Stomach (tissue), 9 donors: Measurements from ENCODE around the gene ARHGEF39. TPM values are rescaled to one million over a fixed set of nuclear protein-coding genes. Genes with fewer than 3 reads are reported as not detected.

Source experiments
- DNase-seq, 2 donors: peaks; one replicate each; pipeline versions ENCODE4 v3.0.0 to v3.0.0-alpha.2; 2013 to 2019
- H3K27ac ChIP-seq, 5 donors: fragments of 200-600 bp in 4 of 5; sonication (generic) in 4 of 5; one replicate each; pipeline ENCODE4 v1.5.1; 2013 to 2019; ENCODE audit warnings: mild to moderate bottlenecking in 1 of 5, moderate library complexity in 1 of 5
- H3K27me3 ChIP-seq, 3 donors: fragments of 200-600 bp; sonication (generic); one replicate each; pipeline ENCODE4 v1.5.1; 2017 to 2019; ENCODE audit warnings: mixed run types in 1 of 3
- H3K36me3 ChIP-seq, 4 donors: fragments of 200-600 bp; sonication (generic); 1 replicate in 3 of 4; 2 replicates in 1 of 4; pipeline ENCODE4 v1.5.1; 2016 to 2019
- H3K4me1 ChIP-seq, 4 donors: fragments of 200-600 bp; sonication (generic); one replicate each; pipeline ENCODE4 v1.5.1; 2016 to 2019
- H3K4me3 ChIP-seq, 4 donors: fragments of 200-600 bp; sonication (generic) in 3 of 4; one replicate each; pipeline ENCODE4 v1.5.1; 2016 to 2019; ENCODE audit warnings: mild to moderate bottlenecking in 1 of 4
- H3K9me3 ChIP-seq, 4 donors: fragments of 200-600 bp; sonication (generic); one replicate each; pipeline ENCODE4 v1.5.1; 2016 to 2019
- CTCF ChIP-seq, 7 experiments: fragments of 450-650 bp in 4 of 7; fragments of 200-600 bp in 3 of 7; sonication (generic) in 3 of 7; IDR thresholded peaks; one replicate each; pipeline ENCODE4 v1.5.1; 2016 to 2019; ENCODE audit warnings: antibody characterized with exemption in 7 of 7, control low read depth in 2 of 7, mild to moderate bottlenecking in 1 of 7
- EP300 ChIP-seq: sonication (generic); formaldehyde crosslinking; IDR thresholded peaks from one replicate; pipeline ENCODE4 v1.6.1; 2017; ENCODE audit warnings: antibody characterized with exemption
- POLR2A ChIP-seq, 4 donors: fragments of 450-650 bp; IDR thresholded peaks; one replicate each; pipeline ENCODE4 v1.6.1; 2016; ENCODE audit warnings: antibody characterized with exemption in 4 of 4, control low read depth in 2 of 4, mild to moderate bottlenecking in 1 of 4, moderate library complexity in 1 of 4
- POLR2AphosphoS5 ChIP-seq, 3 donors: sonication (generic); formaldehyde crosslinking; IDR thresholded peaks; one replicate each; pipeline ENCODE4 v1.6.1; 2016; ENCODE audit warnings: antibody characterized with exemption in 3 of 3
- WGBS, 5 donors: extraction: QIAGEN DNeasy Blood & Tissue Kit in 3 of 5; methylation state at CpG; one replicate each; pipeline versions ENCODE4 v1.1.5 to v1.1.7; 2013 to 2018; 5-methylcytosine and 5-hydroxymethylcytosine counted together
- intact Hi-C: fragments of 100-400 bp; cut with DNase I; formaldehyde crosslinking; loops from one replicate; pipeline ENCODE4 v1.15.1; 2023; ENCODE audit warnings: low total_unique reads
- polyA plus RNA-seq, 3 donors: library from polyadenylated mRNA; stranded (reverse); fragments of 200-250 nt; gene quantifications; one replicate each; pipeline ENCODE4 v1.2.3, GENCODE V29; 2013
- total RNA-seq, 5 donors: library from RNA; depleted of rRNA; stranded (reverse); fragments of >200 nt; gene quantifications; one replicate each; pipeline versions ENCODE4 v1.1.0 to v1.2.3, GENCODE V29; 2014 to 2016
- donor health status: healthy with polysubstance abuse.
- donor health status: Bipolar disorder and iron deficiency.
- donor health status: healthy.

The ARHGEF39 gene
- total and polyA plus RNA-seq, 8 donors = 1.8 to 58.3 (median 3.8) TPM

DNA sequence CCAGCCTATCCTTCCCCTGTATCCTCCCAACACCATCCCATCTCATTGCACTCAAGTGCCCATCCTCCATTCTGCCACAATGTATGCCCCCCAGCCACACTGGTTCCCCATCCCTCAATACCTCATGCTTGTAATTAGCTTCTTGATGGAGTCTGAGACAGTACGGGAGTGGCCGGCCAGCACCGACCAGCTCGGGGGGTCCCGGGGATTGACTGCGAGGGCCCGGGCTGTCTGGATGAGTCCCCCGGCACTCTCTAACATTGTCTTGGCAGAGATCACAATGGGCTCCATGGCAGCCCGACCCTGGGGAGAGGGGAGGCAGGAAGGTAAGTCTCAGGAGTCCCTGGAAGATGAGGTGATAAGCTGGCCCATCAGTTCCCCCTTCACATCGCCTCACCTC, 42.0 kb upstream of the ARHGEF39 start:
- 85 to 93% (median 92%) methylated on average over 5 to 10 of the region's 10 CpGs for WGBS, 5 donors
- Histone ChIP-seq H3K4me1 (no peaks in the 10 kb centered on the region), H3K27me3 (no peaks in the 10 kb centered on the region), H3K9me3 (no peaks in the 10 kb centered on the region), H3K36me3 (peaks cover 97 to 100% (median 100%) of the 10 kb centered on the region in 4 donors), H3K4me3 (no peak overlapping the region), H3K27ac (peak overlapping the region in 1 of 5 donors; percentile 97)
- no peak for DNase-seq
- intact Hi-C loops = no loop called here
- TF ChIP-seq EP300 (no peak), CTCF (IDR thresholded peaks at IDR 0.05) (no peak), POLR2A (IDR thresholded peaks at IDR 0.05) (no peak), POLR2AphosphoS5 (IDR thresholded peaks at IDR 0.05) (no peak)

GRCh38 chr9:35705836-35706430, 40.9 kb upstream of the ARHGEF39 start:
- H3K36me3 ChIP-seq = peaks cover 97 to 100% (median 100%) of the 10 kb centered on the region in 4 donors
- DNase-seq = no peak
- no peak for TF ChIP-seq CTCF (IDR thresholded peaks at IDR 0.05)
- TF ChIP-seq POLR2A (IDR thresholded peaks at IDR 0.05) = no peak
- TF ChIP-seq POLR2AphosphoS5 (IDR thresholded peaks at IDR 0.05) = no peak
- TF ChIP-seq EP300 = no peak
- no peaks in the 10 kb centered on the region for H3K4me1 ChIP-seq
- H3K4me3 ChIP-seq = no peak overlapping the region
- intact Hi-C loops = no loop called here
- H3K27ac ChIP-seq = peak overlapping the region in 1 of 5 donors; percentile 97
- no peaks in the 10 kb centered on the region for H3K9me3 ChIP-seq
- no peaks in the 10 kb centered on the region for H3K27me3 ChIP-seq
- 89 to 96% (median 92%) methylated on average over 7 of the region's 7 CpGs for WGBS, 5 donors

DNA sequence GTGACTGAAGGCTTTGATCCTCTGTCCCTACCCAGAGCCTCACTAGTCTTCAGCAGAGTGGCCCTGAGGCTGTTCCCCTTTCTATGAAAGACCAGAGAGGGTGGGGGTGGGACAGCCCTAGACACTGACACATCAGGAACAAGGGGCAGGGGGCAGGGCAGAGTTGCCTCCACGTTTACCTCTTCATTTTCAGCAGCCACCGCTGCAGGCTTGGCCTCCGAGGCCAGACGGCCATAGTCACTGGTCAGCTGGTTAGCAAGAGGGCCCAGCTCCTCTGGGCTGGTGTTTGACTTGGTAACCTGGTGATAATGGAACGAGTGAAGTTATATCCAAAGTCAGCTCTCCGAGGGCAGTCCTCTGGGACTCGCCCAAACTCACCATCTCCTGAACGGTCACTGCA, 40.4 kb upstream of the ARHGEF39 start:
- Histone ChIP-seq H3K27ac (peak overlapping the region in 2 of 5 donors; percentile 4 to 97), H3K4me3 (no peak overlapping the region), H3K27me3 (no peaks in the 10 kb centered on the region), H3K9me3 (no peaks in the 10 kb centered on the region), H3K36me3 (peaks cover 96 to 100% (median 100%) of the 10 kb centered on the region in 4 donors), H3K4me1 (no peaks in the 10 kb centered on the region)
- DNase-seq = no peak
- intact Hi-C loops = no loop called here
- 77 to 87% (median 81%) methylated on average over 8 of the region's 8 CpGs for WGBS, 5 donors
- TF ChIP-seq CTCF (IDR thresholded peaks at IDR 0.05) (no peak), EP300 (no peak), POLR2A (IDR thresholded peaks at IDR 0.05) (no peak), POLR2AphosphoS5 (IDR thresholded peaks at IDR 0.05) (no peak)

DNA sequence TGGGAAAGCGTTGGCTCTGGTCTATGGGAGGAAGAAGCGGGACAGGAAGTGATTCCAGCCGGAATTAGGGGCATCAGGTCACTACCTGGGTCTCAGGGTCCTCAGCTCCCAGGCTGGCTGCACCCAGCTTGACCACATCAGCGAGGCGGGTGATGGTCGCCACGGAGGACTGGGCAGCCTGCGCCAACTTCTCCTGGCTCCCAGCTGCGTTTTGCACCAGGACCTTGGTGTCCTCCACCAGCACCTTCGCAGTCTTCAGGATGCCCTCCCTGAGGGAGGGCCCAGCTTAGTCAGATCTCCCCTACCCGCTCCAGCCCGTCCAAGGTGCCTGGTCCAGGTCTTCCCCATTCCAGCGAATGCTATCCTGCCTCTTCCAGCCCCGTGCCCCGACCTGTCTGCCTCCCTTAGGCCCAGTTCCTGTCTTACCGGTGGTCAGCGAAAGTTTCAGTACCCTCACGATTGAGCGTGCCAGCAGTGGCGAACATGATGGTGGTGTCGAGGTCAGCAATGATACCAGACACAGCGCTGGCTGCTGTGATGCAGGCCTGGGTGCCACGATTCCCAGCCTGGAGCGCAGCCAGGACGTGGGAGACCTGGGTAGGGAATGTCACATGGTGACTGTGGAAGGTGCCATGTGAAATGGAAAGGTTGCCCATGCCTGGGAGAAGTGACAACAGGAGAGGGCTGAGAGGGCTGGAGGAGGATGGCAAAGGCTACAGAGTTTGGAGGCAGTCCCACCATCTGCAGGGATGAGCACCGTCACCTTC, 39.1 kb upstream of the ARHGEF39 start:
- no peak for DNase-seq
- Histone ChIP-seq H3K27ac (peak overlapping the region in 2 of 5 donors; percentile 3 to 97), H3K36me3 (peaks cover 99 to 100% (median 100%) of the 10 kb centered on the region in 4 donors), H3K9me3 (no peaks in the 10 kb centered on the region), H3K4me1 (no peaks in the 10 kb centered on the region), H3K4me3 (no peak overlapping the region), H3K27me3 (no peaks in the 10 kb centered on the region)
- 93 to 97% (median 96%) methylated on average over 24 to 26 of the region's 26 CpGs for WGBS, 5 donors
- intact Hi-C loops = no loop called here
- TF ChIP-seq EP300 (no peak), CTCF (IDR thresholded peaks at IDR 0.05) (no peak), POLR2AphosphoS5 (IDR thresholded peaks at IDR 0.05) (no peak), POLR2A (IDR thresholded peaks at IDR 0.05) (no peak)
